ENCODE data around the gene ZBED6.
"Not testable (repeated sequence)": the region's sequence is repeated elsewhere in the genome, so short reads cannot be mapped to it uniquely, and the experiment has no call there.

DNA sequence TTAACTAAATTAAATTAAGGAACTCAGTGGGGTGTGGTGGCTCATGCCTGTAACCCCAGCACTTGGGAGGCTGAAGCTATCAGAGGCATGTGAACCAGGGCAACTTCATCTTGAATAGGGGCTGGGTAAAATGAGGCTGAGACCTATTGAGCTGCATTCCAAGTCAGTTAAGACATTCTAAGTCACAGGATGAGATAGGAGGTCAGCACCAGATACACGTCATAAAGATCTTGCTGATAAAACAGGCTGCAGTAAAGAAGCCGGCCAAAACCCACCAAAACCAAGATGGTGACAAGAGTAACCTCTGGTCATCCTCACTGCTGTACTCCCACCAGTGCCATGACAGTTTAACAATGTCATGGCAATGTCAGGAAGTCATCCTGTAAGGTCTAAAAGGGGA, 36.7 kb upstream of the ZBED6 start:
- not testable (repeated sequence) for TF ChIP-seq POLR2A (IDR thresholded peaks at IDR 0.05)
- TF ChIP-seq, protein P1, sequence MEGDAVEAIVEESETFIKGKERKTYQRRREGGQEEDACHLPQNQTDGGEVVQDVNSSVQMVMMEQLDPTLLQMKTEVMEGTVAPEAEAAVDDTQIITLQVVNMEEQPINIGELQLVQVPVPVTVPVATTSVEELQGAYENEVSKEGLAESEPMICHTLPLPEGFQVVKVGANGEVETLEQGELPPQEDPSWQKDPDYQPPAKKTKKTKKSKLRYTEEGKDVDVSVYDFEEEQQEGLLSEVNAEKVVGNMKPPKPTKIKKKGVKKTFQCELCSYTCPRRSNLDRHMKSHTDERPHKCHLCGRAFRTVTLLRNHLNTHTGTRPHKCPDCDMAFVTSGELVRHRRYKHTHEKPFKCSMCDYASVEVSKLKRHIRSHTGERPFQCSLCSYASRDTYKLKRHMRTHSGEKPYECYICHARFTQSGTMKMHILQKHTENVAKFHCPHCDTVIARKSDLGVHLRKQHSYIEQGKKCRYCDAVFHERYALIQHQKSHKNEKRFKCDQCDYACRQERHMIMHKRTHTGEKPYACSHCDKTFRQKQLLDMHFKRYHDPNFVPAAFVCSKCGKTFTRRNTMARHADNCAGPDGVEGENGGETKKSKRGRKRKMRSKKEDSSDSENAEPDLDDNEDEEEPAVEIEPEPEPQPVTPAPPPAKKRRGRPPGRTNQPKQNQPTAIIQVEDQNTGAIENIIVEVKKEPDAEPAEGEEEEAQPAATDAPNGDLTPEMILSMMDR (IDR thresholded peaks at IDR 0.05) = not testable (repeated sequence)
